IMR-90 (cell line): ENCODE measurements around the gene HHIPL1. TPM values are rescaled to one million over a fixed set of nuclear protein-coding genes. Genes with fewer than 3 reads are reported as not detected.

Experiments
- ATAC-seq: fragments of 200-7000 bp; cut with Tn5 transposase; 2 replicates; pipeline ENCODE4 v1.9.1; 2020; ENCODE audit warnings: low read depth, mild to moderate bottlenecking, moderate library complexity
- BruUV-seq: library from RNA; stranded (reverse); fragments of 400-500 nt; replicated peaks from 2 replicates; lab custom pipeline; 2021; lab: Mats Ljungman, UMichigan
- CTCF ChIA-PET: fragments of 300-600 bp; formaldehyde crosslinking; extraction: SDS; loops from one replicate; lab custom pipeline; 2021; ENCODE audit warnings: antibody characterized with exemption; lab: Yijun Ruan, JAX
- POLR2A ChIA-PET: fragments of 300-600 bp; sonication (Branson Sonifier 250); formaldehyde crosslinking; loops from one replicate; lab custom pipeline; 2022; ENCODE audit warnings: antibody characterized with exemption; ENCODE audit not compliant: unreplicated experiment; lab: Charles Lee
- DNase-seq: peaks from one replicate; pipeline ENCODE4 v3.0.0; 2013
- H2AFZ ChIP-seq: replicated peaks from 2 replicates; pipeline ENCODE3; 2013; ENCODE audit warnings: low read length, mild to moderate bottlenecking; ENCODE audit not compliant: poor library complexity
- H2AK5ac ChIP-seq: 2 replicates; pipeline ENCODE4 v1.6.1; 2013; ENCODE audit warnings: low read depth, low read length, inconsistent platforms
- H2AK9ac ChIP-seq: replicated peaks from 2 replicates; pipeline ENCODE3; 2013; ENCODE audit warnings: mild to moderate bottlenecking, low read depth, low read length, moderate library complexity; ENCODE audit not compliant: poor library complexity
- H2BK120ac ChIP-seq: 2 replicates; pipeline ENCODE4 v1.6.1; 2013; ENCODE audit warnings: low read depth, low read length, inconsistent platforms
- H2BK15ac ChIP-seq: 3 replicates; pipeline ENCODE4 v1.6.1; 2013; ENCODE audit warnings: low read depth, low read length, inconsistent platforms
- H2BK20ac ChIP-seq: 2 replicates; pipeline ENCODE4 v1.6.1; 2013; ENCODE audit warnings: low read depth, mild to moderate bottlenecking, inconsistent platforms, low read length, moderate library complexity
- H2BK5ac ChIP-seq: 2 replicates; pipeline ENCODE4 v1.6.1; 2013; ENCODE audit warnings: mild to moderate bottlenecking, low read depth, low read length, inconsistent platforms; ENCODE audit not compliant: poor library complexity, severe bottlenecking
- H3K14ac ChIP-seq: replicated peaks from 2 replicates; pipeline ENCODE4 v1.6.1; 2013; ENCODE audit warnings: low read depth, low read length, inconsistent platforms
- H3K18ac ChIP-seq: 2 replicates; pipeline ENCODE4 v1.6.1; 2013; ENCODE audit warnings: low read depth, low read length, control low read depth
- H3K23ac ChIP-seq: 2 replicates; pipeline ENCODE4 v1.6.1; 2013; ENCODE audit warnings: low read depth, low read length, inconsistent platforms
- H3K27ac ChIP-seq: 2 replicates; pipeline ENCODE4 v1.5.1; 2013; ENCODE audit warnings: mild to moderate bottlenecking, control low read depth, low read length; ENCODE audit not compliant: insufficient read depth
- H3K27me3 ChIP-seq: 2 replicates; pipeline ENCODE4 v1.6.1; 2013; ENCODE audit warnings: low read length; ENCODE audit not compliant: control insufficient read depth, insufficient read depth
- H3K36me3 ChIP-seq: 2 replicates; pipeline ENCODE4 v1.6.1; 2013; ENCODE audit warnings: low read length, mixed read lengths; ENCODE audit not compliant: control insufficient read depth, insufficient read depth
- H3K4ac ChIP-seq: 2 replicates; pipeline ENCODE4 v1.6.1; 2013; ENCODE audit warnings: low read depth, low read length, inconsistent platforms
- H3K4me1 ChIP-seq: 2 replicates; pipeline ENCODE4 v1.6.1; 2013; ENCODE audit warnings: low read length, mixed read lengths; ENCODE audit not compliant: control insufficient read depth, insufficient read depth
- H3K4me2 ChIP-seq: 2 replicates; pipeline ENCODE4 v1.6.1; 2013; ENCODE audit warnings: low read depth, mild to moderate bottlenecking, control low read depth, low read length, moderate library complexity
- H3K4me3 ChIP-seq: 2 replicates; pipeline ENCODE4 v1.5.1; 2013; ENCODE audit warnings: low read depth, mild to moderate bottlenecking, control low read depth, low read length, moderate library complexity; ENCODE audit not compliant: insufficient read depth
- H3K56ac ChIP-seq: 2 replicates; pipeline ENCODE4 v1.6.1; 2013; ENCODE audit warnings: low read length, inconsistent platforms; ENCODE audit not compliant: insufficient read depth; ENCODE audit errors: extremely low read depth
- H3K79me1 ChIP-seq, 2 experiments: 2 replicates each; pipeline ENCODE4 v1.6.1; 2013; ENCODE audit warnings: low read length in 2 of 2, inconsistent platforms in 1 of 2, low read depth in 1 of 2
- H3K9ac ChIP-seq: 2 replicates; pipeline ENCODE4 v1.6.1; 2013; ENCODE audit warnings: low read depth, low read length, control low read depth
- H3K9me1 ChIP-seq: 2 replicates; pipeline ENCODE4 v1.6.1; 2013; ENCODE audit warnings: low read length, inconsistent platforms; ENCODE audit not compliant: insufficient read depth
- H3K9me3 ChIP-seq: 2 replicates; pipeline ENCODE4 v1.6.1; 2013; ENCODE audit warnings: low read length; ENCODE audit not compliant: control insufficient read depth, insufficient read depth
- H4K20me1 ChIP-seq: 2 replicates; pipeline ENCODE4 v1.6.1; 2013; ENCODE audit warnings: low read length, inconsistent platforms; ENCODE audit not compliant: insufficient read depth
- H4K5ac ChIP-seq: 2 replicates; pipeline ENCODE4 v1.6.1; 2013; ENCODE audit warnings: mild to moderate bottlenecking, low read depth, low read length, control low read depth
- H4K8ac ChIP-seq, 2 experiments: 2 replicates each; pipeline ENCODE4 v1.6.1; 2013; ENCODE audit warnings: low read depth in 2 of 2, low read length in 2 of 2, control low read depth in 1 of 2, inconsistent platforms in 1 of 2
- H4K91ac ChIP-seq: 2 replicates; pipeline ENCODE4 v1.6.1; 2013; ENCODE audit warnings: low read depth, low read length, inconsistent platforms; ENCODE audit not compliant: insufficient read depth
- BHLHE40 ChIP-seq: fragments of 150-350 bp; IDR thresholded peaks from 2 replicates; pipeline ENCODE4 v1.6.1; 2016; ENCODE audit warnings: mild to moderate bottlenecking, low read depth, low read length
- CEBPB ChIP-seq: IDR thresholded peaks from 2 replicates; pipeline ENCODE4 v1.6.1; 2012; ENCODE audit warnings: low read depth, low read length, improper control_type of control experiment
- CTCF ChIP-seq: conservative IDR thresholded peaks from 2 replicates; pipeline ENCODE4 v1.5.1; 2012; ENCODE audit warnings: mild to moderate bottlenecking, low read depth, low read length, improper control_type of control experiment
- ELK1 ChIP-seq: fragments of 150-350 bp; IDR thresholded peaks from 2 replicates; pipeline ENCODE4 v1.6.1; 2016; ENCODE audit warnings: low read depth, mild to moderate bottlenecking, low read length, moderate library complexity, borderline replicate concordance
- MAFK ChIP-seq: IDR thresholded peaks from 2 replicates; pipeline ENCODE4 v1.6.1; 2012; ENCODE audit warnings: low read depth, low read length, improper control_type of control experiment
- MAZ ChIP-seq: IDR thresholded peaks from 2 replicates; pipeline ENCODE4 v1.6.1; 2012; ENCODE audit warnings: low read depth, mild to moderate bottlenecking, low read length, improper control_type of control experiment, moderate library complexity, borderline replicate concordance
- MXI1 ChIP-seq: IDR thresholded peaks from 2 replicates; pipeline ENCODE4 v1.6.1; 2012; ENCODE audit warnings: low read depth, mild to moderate bottlenecking, low read length, moderate library complexity, borderline replicate concordance
- NFE2L2 ChIP-seq: fragments of 150-350 bp; IDR thresholded peaks from 2 replicates; pipeline ENCODE4 v1.6.1; 2016; ENCODE audit warnings: low read depth, mild to moderate bottlenecking, low read length
- POLR2A ChIP-seq: IDR thresholded peaks from 2 replicates; pipeline ENCODE4 v1.6.1; 2012; ENCODE audit warnings: mild to moderate bottlenecking, low read depth, low read length
- RAD21 ChIP-seq: IDR thresholded peaks from 2 replicates; pipeline ENCODE4 v1.6.1; 2012; ENCODE audit warnings: low read length, improper control_type of control experiment
- RCOR1 ChIP-seq: IDR thresholded peaks from 2 replicates; pipeline ENCODE4 v1.6.1; 2012; ENCODE audit warnings: mild to moderate bottlenecking, low read length, improper control_type of control experiment; ENCODE audit not compliant: insufficient replicate concordance
- RFX5 ChIP-seq: IDR thresholded peaks from 2 replicates; pipeline ENCODE4 v1.8.0; 2012; ENCODE audit warnings: low read depth, mild to moderate bottlenecking, low read length, moderate library complexity
- SMC3 ChIP-seq: fragments of 150-350 bp; IDR thresholded peaks from 2 replicates; pipeline ENCODE4 v1.6.1; 2016; ENCODE audit warnings: low read depth, mild to moderate bottlenecking, antibody characterized with exemption, low read length, moderate library complexity
- USF2 ChIP-seq: fragments of 150-350 bp; IDR thresholded peaks from 2 replicates; pipeline ENCODE4 v1.6.1; 2017; ENCODE audit warnings: mild to moderate bottlenecking, antibody characterized with exemption, low read length, low read depth
- WGBS, 2 experiments: methylation state at CpG; one replicate each; pipeline versions ENCODE4 v1.1.5 to v1.1.7; 2013; ENCODE audit warnings: missing lambda C conversion rate in 2 of 2; ENCODE audit not compliant: insufficient read length in 1 of 2; ENCODE audit errors: extremely low coverage in 2 of 2; 5-methylcytosine and 5-hydroxymethylcytosine counted together
- dilution Hi-C: fragments of 300-500 bp; cut with HindIII; formaldehyde crosslinking; loops from one replicate; pipeline ENCODE4 v1.14.3; 2018; ENCODE audit warnings: low sequenced_read_pairs; ENCODE audit not compliant: unreplicated experiment
- in situ Hi-C: fragments of 300-500 bp; cut with MboI; formaldehyde crosslinking; loops from 3 replicates; pipeline ENCODE4 v1.14.3; 2019; ENCODE audit warnings: low sequenced_read_pairs, inconsistent platforms, mixed read lengths
- intact Hi-C: fragments of 100-400 bp; cut with micrococcal nuclease; formaldehyde crosslinking; loops from 2 replicates; pipeline ENCODE4 v1.10.0; 2022
- polyA plus RNA-seq, 3 experiments: library from polyadenylated mRNA; depleted of rRNA; stranded (reverse); fragments of >200 nt; gene quantifications; 2 replicates each; pipeline ENCODE4 v1.2.3, GENCODE V29; 2012; ENCODE audit warnings: low replicate concordance in 1 of 3
- total RNA-seq: library from RNA; depleted of rRNA; stranded (reverse); fragments of >200 nt; gene quantifications from 2 replicates; pipeline ENCODE4 v1.2.3, GENCODE V29; 2012

The HHIPL1 gene
- total and polyA plus RNA-seq, 2 of the 4 experiments (the other 2 are of a cell fraction), result 0.65 to 0.72 TPM

GRCh38 chr14:99645545-99646505 lies 896 bp downstream of the HHIPL1 start:
- no peak for ATAC-seq
- intact Hi-C loops, result no loop called here
- TF ChIP-seq MAFK (no peak), MXI1 (no peak), BHLHE40 (no peak), CEBPB (no peak), SMC3 (no peak), RFX5 (no peak), USF2 (no peak), RCOR1 (no peak), NFE2L2 (no peak), MAZ (no peak), POLR2A (no peak), ELK1 (no peak), CTCF (no peak), RAD21 (no peak)

More at GRCh38 chr14:99645545-99646505, 896 bp downstream of the HHIPL1 start:
- no peak overlapping the region; a peak in 2 of 4 replicates for H4K8ac ChIP-seq
- H4K91ac ChIP-seq, result no peak overlapping the region
- no peak overlapping the region for H3K56ac ChIP-seq
- no peak overlapping the region for H2BK120ac ChIP-seq
- no peaks in the 10 kb centered on the region for H3K36me3 ChIP-seq
- no peak overlapping the region for H2BK15ac ChIP-seq
- H3K9me1 ChIP-seq, result peaks cover 5% of the 10 kb centered on the region; the same call in 1 of the 2 replicates
- H2AK9ac ChIP-seq, result peak overlapping the region; percentile 76
- no peak overlapping the region for H2BK20ac ChIP-seq
- no peak overlapping the region for H2BK5ac ChIP-seq
- no peak overlapping the region for H3K4ac ChIP-seq
- peak overlapping the region; percentile 28 for H3K4me2 ChIP-seq
- no peak overlapping the region for H3K9ac ChIP-seq
- peak overlapping the region; percentile 9; the same call in 1 of the 2 replicates for H4K5ac ChIP-seq
- POLR2A ChIA-PET, result no interaction called here
- WGBS, 2 experiments, result 49% methylated on average over 17 of the region's 32 CpGs; no CpG with 5 or more reads in 1 of the 2 experiments
- no peak overlapping the region for H3K23ac ChIP-seq
- H3K27ac ChIP-seq, result no peak overlapping the region
- BruUV-seq, result no TSS peak
- peak overlapping the region; percentile 47 for H3K4me3 ChIP-seq
- dilution Hi-C loops, result no loop called here
- no peak overlapping the region for H2AK5ac ChIP-seq
- CTCF ChIA-PET, result no interaction called here
- peaks cover 4% of the 10 kb centered on the region; the same call in 1 of the 2 replicates for H3K4me1 ChIP-seq
- no peaks in the 10 kb centered on the region for H4K20me1 ChIP-seq
- DNase-seq, result no peak
- peak overlapping the region; percentile 94 for H2AFZ ChIP-seq
- H3K14ac ChIP-seq, result no peak overlapping the region
- H3K9me3 ChIP-seq, result no peaks in the 10 kb centered on the region
- H3K18ac ChIP-seq, result no peak overlapping the region
- in situ Hi-C loops, result no loop called here
- H3K79me1 ChIP-seq, result no peaks in the 10 kb centered on the region
- peaks cover 4% of the 10 kb centered on the region; the same call in 1 of the 2 replicates for H3K27me3 ChIP-seq
